Measurements from ENCODE around the gene SORCS2.

SORCS2 gene

DNA sequence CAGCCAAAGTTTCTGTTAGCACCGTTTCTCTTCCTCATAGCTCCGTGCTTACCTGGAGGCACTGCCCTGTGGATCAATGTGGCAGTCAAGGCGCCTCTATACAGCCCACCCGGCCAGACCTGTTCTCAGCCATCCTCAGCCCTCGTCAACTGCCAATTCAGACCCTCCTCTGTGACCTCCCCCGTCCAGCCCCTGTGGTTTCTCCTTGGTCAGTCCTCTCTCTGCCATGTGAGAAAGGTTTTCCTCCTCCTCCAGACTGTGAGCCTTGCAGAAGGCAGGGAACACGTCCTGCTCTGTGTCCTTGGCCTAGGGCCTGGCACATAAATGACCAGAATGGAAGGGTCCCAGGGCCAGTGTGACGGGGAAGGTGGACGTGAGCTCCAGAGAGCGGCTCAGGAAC lies 417.0 kb downstream of the SORCS2 start:
- Histone ChIP-seq H3K36me3 (ENCODE audit: control insufficient read depth in 1 of 2, insufficient read depth in 2 of 2, low read length in 2 of 2) (no peaks in the 10 kb centered on the region), H3K23ac (ENCODE audit: low read length) (no peak overlapping the region), H3K4me3 (ENCODE audit: low read depth, low read length) (no peak overlapping the region), H3K27ac (ENCODE audit: low read depth, low read length) (no peak overlapping the region), H2AFZ (ENCODE audit: insufficient read depth, low read length, poor library complexity) (no peak overlapping the region), H3K4ac (ENCODE audit: low read depth, low read length) (no peak overlapping the region), H3K79me1 (ENCODE audit: low read length) (no peaks in the 10 kb centered on the region), H3K9me3 (ENCODE audit: insufficient read depth, low read depth, low read length) (peaks cover 8% of the 10 kb centered on the region), H4K91ac (ENCODE audit: low read depth, low read length) (no peak overlapping the region), H4K8ac (ENCODE audit: low read depth, low read length) (no peak overlapping the region), H2BK120ac (ENCODE audit: insufficient read depth, low read length, poor library complexity) (no peak overlapping the region), H3K14ac (ENCODE audit: low read length) (no peak overlapping the region), H3K18ac (ENCODE audit: low read length) (no peak overlapping the region), H2BK5ac (ENCODE audit: low read depth, low read length, poor library complexity) (no peak overlapping the region), H2BK12ac (ENCODE audit: low read length) (no peak overlapping the region), H3K4me2 (ENCODE audit: low read length) (no peak overlapping the region), H3K27me3 (ENCODE audit: insufficient read depth, low read length) (no peaks in the 10 kb centered on the region), H3K4me1 (ENCODE audit: control insufficient read depth in 1 of 2, insufficient read depth in 2 of 2, low read length in 2 of 2) (no peaks in the 10 kb centered on the region), H3K79me2 (ENCODE audit: control insufficient read depth, insufficient read depth, low read length, poor library complexity) (no peaks in the 10 kb centered on the region), H4K12ac (ENCODE audit: low read depth, low read length) (no peak overlapping the region), H3K9ac (ENCODE audit: low read length) (no peak overlapping the region), H2AK5ac (ENCODE audit: low read length) (no peak overlapping the region)
- DNase-seq = no peak
- WGBS (ENCODE audit: extremely low coverage, insufficient coverage, insufficient read length) = no CpG with 5 or more reads among the region's 10 CpGs

GRCh38 chr4:7610022-7610670 lies 417.8 kb downstream of the SORCS2 start:
- no peak overlapping the region for H4K8ac ChIP-seq (ENCODE audit: low read depth, low read length)
- no CpG with 5 or more reads among the region's 17 CpGs for WGBS (ENCODE audit: extremely low coverage, insufficient coverage, insufficient read length)
- no peak overlapping the region for H4K91ac ChIP-seq (ENCODE audit: low read depth, low read length)
- H3K14ac ChIP-seq (ENCODE audit: low read length) = no peak overlapping the region
- no peak overlapping the region for H3K23ac ChIP-seq (ENCODE audit: low read length)
- H3K4me2 ChIP-seq (ENCODE audit: low read length) = no peak overlapping the region
- H2AK5ac ChIP-seq (ENCODE audit: low read length) = no peak overlapping the region
- H2BK5ac ChIP-seq (ENCODE audit: low read depth, low read length, poor library complexity) = no peak overlapping the region
- H3K4ac ChIP-seq (ENCODE audit: low read depth, low read length) = no peak overlapping the region
- H3K4me1 ChIP-seq (ENCODE audit: control insufficient read depth in 1 of 2, insufficient read depth in 2 of 2, low read length in 2 of 2) = no peaks in the 10 kb centered on the region
- no peaks in the 10 kb centered on the region for H3K36me3 ChIP-seq (ENCODE audit: control insufficient read depth in 1 of 2, insufficient read depth in 2 of 2, low read length in 2 of 2)
- no peak overlapping the region for H3K27ac ChIP-seq (ENCODE audit: low read depth, low read length)
- no peak overlapping the region for H2AFZ ChIP-seq (ENCODE audit: insufficient read depth, low read length, poor library complexity)
- no peaks in the 10 kb centered on the region for H3K79me2 ChIP-seq (ENCODE audit: control insufficient read depth, insufficient read depth, low read length, poor library complexity)
- H2BK12ac ChIP-seq (ENCODE audit: low read length) = no peak overlapping the region
- H3K27me3 ChIP-seq (ENCODE audit: insufficient read depth, low read length) = no peaks in the 10 kb centered on the region
- no peak overlapping the region for H4K12ac ChIP-seq (ENCODE audit: low read depth, low read length)
- no peak overlapping the region for H3K9ac ChIP-seq (ENCODE audit: low read length)
- no peak for DNase-seq
- H2BK120ac ChIP-seq (ENCODE audit: insufficient read depth, low read length, poor library complexity) = no peak overlapping the region
- H3K18ac ChIP-seq (ENCODE audit: low read length) = no peak overlapping the region
- H3K9me3 ChIP-seq (ENCODE audit: insufficient read depth, low read depth, low read length) = peaks cover 6% of the 10 kb centered on the region
- no peaks in the 10 kb centered on the region for H3K79me1 ChIP-seq (ENCODE audit: low read length)
- H3K4me3 ChIP-seq (ENCODE audit: low read depth, low read length) = no peak overlapping the region

GRCh38 chr4:7610841-7611240 lies 418.5 kb downstream of the SORCS2 start:
- Histone ChIP-seq H3K18ac (ENCODE audit: low read length) (no peak overlapping the region), H3K9me3 (ENCODE audit: insufficient read depth, low read depth, low read length) (peaks cover 7% of the 10 kb centered on the region)
- no CpG with 5 or more reads among the region's 8 CpGs for WGBS (ENCODE audit: extremely low coverage, insufficient coverage, insufficient read length)

GRCh38 chr4:7612311-7612897 lies 420.1 kb downstream of the SORCS2 start:
- no peak overlapping the region for H3K23ac ChIP-seq (ENCODE audit: low read length)
- H3K4me1 ChIP-seq (ENCODE audit: control insufficient read depth in 1 of 2, insufficient read depth in 2 of 2, low read length in 2 of 2) = no peaks in the 10 kb centered on the region
- H3K9ac ChIP-seq (ENCODE audit: low read length) = no peak overlapping the region
- no peak overlapping the region for H3K18ac ChIP-seq (ENCODE audit: low read length)
- H3K79me2 ChIP-seq (ENCODE audit: control insufficient read depth, insufficient read depth, low read length, poor library complexity) = no peaks in the 10 kb centered on the region
- no peak overlapping the region for H2BK12ac ChIP-seq (ENCODE audit: low read length)
- no peak overlapping the region for H3K14ac ChIP-seq (ENCODE audit: low read length)
- WGBS (ENCODE audit: extremely low coverage, insufficient coverage, insufficient read length) = no CpG with 5 or more reads among the region's 16 CpGs
- H3K27ac ChIP-seq (ENCODE audit: low read depth, low read length) = no peak overlapping the region
- no peak overlapping the region for H3K4me2 ChIP-seq (ENCODE audit: low read length)
- peaks cover 5% of the 10 kb centered on the region for H3K9me3 ChIP-seq (ENCODE audit: insufficient read depth, low read depth, low read length)
- no peak overlapping the region for H2AFZ ChIP-seq (ENCODE audit: insufficient read depth, low read length, poor library complexity)
- no peaks in the 10 kb centered on the region for H3K36me3 ChIP-seq (ENCODE audit: control insufficient read depth in 1 of 2, insufficient read depth in 2 of 2, low read length in 2 of 2)
- H3K27me3 ChIP-seq (ENCODE audit: insufficient read depth, low read length) = no peaks in the 10 kb centered on the region
- no peak overlapping the region for H2BK120ac ChIP-seq (ENCODE audit: insufficient read depth, low read length, poor library complexity)
- no peak overlapping the region for H4K91ac ChIP-seq (ENCODE audit: low read depth, low read length)
- no peak for DNase-seq
- no peak overlapping the region for H3K4me3 ChIP-seq (ENCODE audit: low read depth, low read length)
- H3K4ac ChIP-seq (ENCODE audit: low read depth, low read length) = no peak overlapping the region
- no peak overlapping the region for H4K8ac ChIP-seq (ENCODE audit: low read depth, low read length)
- no peaks in the 10 kb centered on the region for H3K79me1 ChIP-seq (ENCODE audit: low read length)
- H4K12ac ChIP-seq (ENCODE audit: low read depth, low read length) = no peak overlapping the region
- H2BK5ac ChIP-seq (ENCODE audit: low read depth, low read length, poor library complexity) = no peak overlapping the region
- no peak overlapping the region for H2AK5ac ChIP-seq (ENCODE audit: low read length)

More at GRCh38 chr4:7610841-7611240, 418.5 kb downstream of the SORCS2 start:
- Histone ChIP-seq H3K9ac (ENCODE audit: low read length) (no peak overlapping the region), H4K91ac (ENCODE audit: low read depth, low read length) (no peak overlapping the region), H3K23ac (ENCODE audit: low read length) (no peak overlapping the region), H4K12ac (ENCODE audit: low read depth, low read length) (no peak overlapping the region), H3K4me3 (ENCODE audit: low read depth, low read length) (no peak overlapping the region), H3K4me1 (ENCODE audit: control insufficient read depth in 1 of 2, insufficient read depth in 2 of 2, low read length in 2 of 2) (no peaks in the 10 kb centered on the region), H3K4me2 (ENCODE audit: low read length) (no peak overlapping the region), H3K79me2 (ENCODE audit: control insufficient read depth, insufficient read depth, low read length, poor library complexity) (no peaks in the 10 kb centered on the region), H3K79me1 (ENCODE audit: low read length) (no peaks in the 10 kb centered on the region), H2BK12ac (ENCODE audit: low read length) (no peak overlapping the region), H2BK5ac (ENCODE audit: low read depth, low read length, poor library complexity) (no peak overlapping the region), H3K27me3 (ENCODE audit: insufficient read depth, low read length) (no peaks in the 10 kb centered on the region), H2AK5ac (ENCODE audit: low read length) (no peak overlapping the region), H4K8ac (ENCODE audit: low read depth, low read length) (no peak overlapping the region), H3K14ac (ENCODE audit: low read length) (no peak overlapping the region), H2BK120ac (ENCODE audit: insufficient read depth, low read length, poor library complexity) (no peak overlapping the region), H3K27ac (ENCODE audit: low read depth, low read length) (no peak overlapping the region), H3K4ac (ENCODE audit: low read depth, low read length) (no peak overlapping the region), H3K36me3 (ENCODE audit: control insufficient read depth in 1 of 2, insufficient read depth in 2 of 2, low read length in 2 of 2) (no peaks in the 10 kb centered on the region), H2AFZ (ENCODE audit: insufficient read depth, low read length, poor library complexity) (no peak overlapping the region)
- no peak for DNase-seq

Measured in trophoblast cell (in vitro differentiated cells and primary cell).